Daoy (cell line): ENCODE measurements around the gene AFP. TPM values are rescaled to one million over a fixed set of nuclear protein-coding genes. Genes with fewer than 3 reads are reported as not detected.

Experiments
- DNase-seq: peaks from one replicate; pipeline ENCODE4 v3.0.0-alpha.2; 2015; ENCODE audit warnings: low read depth
- total RNA-seq: library from RNA; depleted of rRNA; stranded (reverse); fragments of >200 nt; shearing (Covaris generic); gene quantifications from 2 replicates; pipeline ENCODE4 v1.2.3, GENCODE V29; 2014

The AFP gene
- total RNA-seq, 1 experiment from 2014 or later, result 0.91 TPM

DNA sequence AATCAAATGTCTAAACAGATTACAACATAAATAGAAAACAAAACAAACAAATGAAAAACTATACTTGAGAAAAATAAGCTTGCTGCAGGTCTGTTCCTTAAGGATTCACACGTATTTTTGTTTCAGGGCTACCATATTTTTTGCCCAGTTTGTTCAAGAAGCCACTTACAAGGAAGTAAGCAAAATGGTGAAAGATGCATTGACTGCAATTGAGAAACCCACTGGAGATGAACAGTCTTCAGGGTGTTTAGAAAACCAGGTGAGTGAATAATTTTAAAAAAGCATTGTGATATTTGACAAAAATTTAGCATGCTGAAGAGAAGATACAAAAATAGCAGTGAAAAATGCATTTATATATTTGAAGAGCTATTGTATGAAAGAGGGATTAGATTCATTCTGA is 2.0 kb downstream of the AFP start:
- no peak for DNase-seq

- no peak for DNase-seq
Observed at GRCh38 chr4:73438582-73439215, 2.7 kb downstream of the AFP start.

GRCh38 chr4:73439445-73439844 is 3.4 kb downstream of the AFP start:
- no peak for DNase-seq

GRCh38 chr4:73439991-73440390 is 4.0 kb downstream of the AFP start:
- no peak for DNase-seq

GRCh38 chr4:73440653-73441052 is 4.6 kb downstream of the AFP start:
- DNase-seq, result no peak

GRCh38 chr4:73442275-73442674 is 6.3 kb downstream of the AFP start:
- no peak for DNase-seq

GRCh38 chr4:73443224-73443623 is 7.2 kb downstream of the AFP start:
- DNase-seq, result no peak

DNA sequence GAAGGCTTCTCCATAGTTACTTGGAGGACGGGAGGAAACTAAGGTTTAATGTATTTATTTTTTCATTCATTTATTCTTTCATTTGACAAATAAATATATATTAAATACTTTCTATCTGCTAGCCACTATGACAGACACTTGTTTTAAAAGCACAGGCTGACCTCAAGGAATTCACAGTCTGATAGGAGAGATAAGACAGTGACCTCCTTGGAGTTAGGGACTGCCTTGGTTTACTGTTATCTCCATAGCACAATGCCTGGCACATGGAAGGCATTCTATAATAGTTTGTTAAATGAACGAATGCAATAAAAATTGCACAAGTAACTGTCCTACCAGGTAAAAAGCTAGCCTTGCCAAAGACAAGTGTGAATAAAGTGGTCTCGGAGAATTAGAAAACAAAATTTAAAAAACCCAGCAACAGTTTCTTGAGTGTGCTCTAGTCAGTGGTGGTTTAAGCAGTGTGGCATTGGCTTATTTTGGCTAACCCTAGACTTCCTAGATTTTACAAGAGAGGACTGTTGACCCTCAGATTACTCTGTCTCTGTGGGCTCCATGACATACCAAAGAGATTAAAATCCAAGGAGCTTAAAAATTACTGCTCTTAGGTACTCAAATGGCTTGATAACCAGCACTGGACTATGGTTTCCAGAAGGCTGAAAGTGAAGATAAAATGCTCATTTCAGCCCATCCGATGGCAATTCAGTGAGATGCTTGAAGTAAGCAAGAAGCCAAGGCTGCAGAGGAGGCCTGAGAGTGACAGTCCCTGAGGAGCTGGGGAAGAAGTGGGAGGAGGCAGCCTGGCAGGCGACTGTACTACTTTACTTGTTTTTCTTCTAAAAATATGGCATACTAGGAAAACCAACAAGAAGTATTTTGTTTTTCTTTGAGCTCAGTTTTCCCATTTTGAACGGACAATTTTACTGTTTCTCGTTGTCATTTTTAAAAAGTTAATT is 9.6 kb downstream of the AFP start:
- DNase-seq, result no peak

- peak; percentile 13 for DNase-seq
Observed at GRCh38 chr4:73446336-73446938, 10.4 kb downstream of the AFP start.

DNA sequence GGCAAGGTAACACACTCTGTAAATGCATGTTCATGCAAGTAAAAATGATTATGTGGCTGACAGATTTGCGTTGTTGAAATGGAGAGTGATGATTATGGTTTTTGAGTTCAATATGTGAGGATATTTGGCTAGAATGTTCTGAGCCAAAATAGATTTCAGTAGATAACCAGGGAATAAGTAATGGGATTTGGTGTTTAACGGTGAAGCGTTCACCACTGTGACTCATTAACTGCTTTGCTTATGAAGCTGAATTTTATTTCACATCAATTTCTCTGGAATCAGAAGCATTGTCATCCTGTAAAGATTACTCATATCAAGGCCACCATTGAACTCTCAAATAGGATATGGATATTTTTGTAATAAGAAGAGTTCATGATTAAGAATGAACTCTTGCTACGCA is 11.7 kb downstream of the AFP start:
- DNase-seq, result no peak

DNA sequence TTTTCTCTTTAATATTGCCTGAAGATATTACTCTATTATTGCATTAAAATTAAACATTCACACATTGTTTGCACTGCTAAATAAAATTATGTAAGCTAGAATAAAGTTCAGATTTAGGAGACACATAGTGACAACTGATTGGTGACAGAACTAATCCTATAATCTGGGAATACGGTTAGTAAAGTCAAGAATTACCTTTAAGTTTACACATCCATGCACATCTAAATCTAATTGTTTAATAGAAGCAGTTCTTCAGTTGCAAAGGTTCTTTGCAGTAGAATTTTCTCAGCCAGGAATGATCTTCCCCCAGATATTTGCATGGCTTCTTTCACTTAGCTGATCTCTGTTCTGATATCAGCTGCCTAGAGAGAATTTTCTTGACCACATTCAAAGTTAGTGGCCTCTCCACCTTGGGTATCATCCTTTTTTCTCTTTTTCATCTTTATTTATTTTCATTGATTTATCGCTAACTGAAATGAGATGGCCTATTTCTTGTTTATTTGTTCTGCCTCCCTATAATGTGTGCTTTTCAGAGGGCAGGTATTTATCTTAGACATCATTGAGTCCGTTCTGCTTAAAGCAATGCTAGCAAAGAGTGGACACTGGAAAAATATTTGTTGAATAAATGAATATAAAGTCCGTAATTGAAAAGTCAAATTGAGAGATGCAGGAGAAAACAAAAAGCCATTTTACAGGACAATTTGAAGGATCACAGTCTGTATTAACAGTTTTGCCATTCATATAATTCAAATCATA is 12.6 kb downstream of the AFP start:
- DNase-seq, result no peak

GRCh38 chr4:73450398-73451004 is 14.5 kb downstream of the AFP start:
- peak; percentile 85 for DNase-seq

GRCh38 chr4:73451404-73451803 is 15.4 kb downstream of the AFP start:
- peak; percentile 62 for DNase-seq

DNA sequence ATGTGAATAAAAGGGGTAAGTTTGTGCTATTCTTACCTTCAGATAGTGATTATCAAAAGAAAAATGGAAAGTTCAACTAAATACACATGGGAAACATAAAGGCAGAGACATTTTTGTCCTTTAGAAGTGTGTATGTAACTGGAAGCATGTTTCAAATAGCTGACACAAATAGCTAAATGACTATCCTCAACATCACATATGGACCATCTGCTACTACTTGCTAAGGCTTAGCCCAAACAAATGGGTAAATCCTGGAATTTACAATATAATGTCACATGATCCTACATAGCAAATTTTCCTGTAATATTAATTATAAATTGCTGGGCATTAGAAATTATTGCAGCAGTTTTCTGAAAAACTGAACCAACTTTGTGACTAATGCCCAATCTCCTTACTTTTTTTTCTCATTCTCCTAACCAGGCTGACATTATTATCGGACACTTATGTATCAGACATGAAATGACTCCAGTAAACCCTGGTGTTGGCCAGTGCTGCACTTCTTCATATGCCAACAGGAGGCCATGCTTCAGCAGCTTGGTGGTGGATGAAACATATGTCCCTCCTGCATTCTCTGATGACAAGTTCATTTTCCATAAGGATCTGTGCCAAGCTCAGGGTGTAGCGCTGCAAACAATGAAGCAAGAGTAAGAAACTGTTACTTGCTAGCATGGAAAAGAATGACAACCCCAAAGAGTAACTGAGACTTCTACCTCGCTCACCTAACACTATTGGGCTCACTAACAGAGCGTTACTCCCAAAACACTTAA is 16.1 kb downstream of the AFP start:
- DNase-seq, result no peak

DNA sequence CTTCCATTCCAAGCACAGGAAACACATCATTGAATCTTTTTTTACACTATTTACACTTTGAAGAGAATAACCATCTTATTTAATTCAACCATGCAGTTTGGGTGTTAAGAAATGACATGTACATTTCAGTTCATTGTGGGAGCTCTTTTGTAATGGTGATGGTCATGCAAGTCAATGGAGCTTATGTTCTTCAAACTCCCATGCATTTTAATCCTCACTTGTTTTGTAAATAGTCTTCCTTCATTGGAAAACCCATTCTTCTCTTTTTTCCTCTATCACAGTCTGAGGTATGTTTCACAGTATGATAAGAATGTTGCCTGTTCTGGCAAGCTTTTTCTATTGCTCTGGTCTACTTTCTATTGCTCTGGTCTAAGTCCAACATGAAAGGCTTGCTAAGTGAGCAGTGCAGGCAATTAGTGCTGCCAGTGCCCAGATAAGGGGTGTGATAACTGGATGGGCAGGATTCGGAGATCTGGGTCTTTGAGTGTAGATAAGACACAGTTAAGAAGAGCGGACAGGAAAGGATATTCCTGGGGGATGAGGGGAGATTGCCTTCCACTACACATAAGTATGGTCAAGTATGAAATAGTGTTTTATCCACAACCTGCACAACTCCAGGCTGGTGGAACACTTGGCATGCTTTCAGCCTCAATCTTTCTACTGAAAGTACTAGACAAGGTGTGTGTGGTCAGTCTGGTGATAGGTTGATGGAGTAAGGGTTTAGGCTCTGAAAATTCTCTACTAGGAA is 17.1 kb downstream of the AFP start:
- DNase-seq, result no peak

- no peak for DNase-seq
Observed at GRCh38 chr4:73453701-73454005, 17.6 kb downstream of the AFP start.

DNA sequence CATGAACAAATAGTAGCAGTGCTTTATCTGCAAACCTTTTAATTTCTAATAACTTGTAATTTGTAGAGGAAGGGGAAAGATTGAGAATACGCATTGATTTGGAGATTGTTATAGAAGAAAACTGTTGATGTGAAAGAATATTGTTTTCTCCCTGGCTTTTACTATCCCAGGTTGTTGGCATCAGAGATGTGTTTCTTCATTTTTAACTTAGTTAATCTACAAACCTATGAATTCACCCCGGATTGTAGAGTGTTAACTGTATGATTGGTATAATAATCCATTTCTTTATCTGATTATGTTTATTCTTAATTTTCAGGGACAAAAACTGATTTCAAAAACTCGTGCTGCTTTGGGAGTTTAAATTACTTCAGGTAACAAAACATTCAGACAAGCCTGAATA is 18.9 kb downstream of the AFP start:
- no peak for DNase-seq

GRCh38 chr4:73456177-73457022 is 20.4 kb downstream of the AFP start:
- no peak for DNase-seq
